CD4-positive, alpha-beta T cell (primary cell): ENCODE data around the gene S100A14. TPM values are rescaled to one million over a fixed set of nuclear protein-coding genes. Genes with fewer than 3 reads are reported as not detected.
A peak's percentile ranks its signal among the peaks of the same experiment; 100 is the strongest.

Source experiments
- ATAC-seq: fragments of 200-7000 bp; cut with Tn5 transposase; one replicate; pipeline ENCODE4 v1.10.0; 2022; ENCODE audit warnings: mild to moderate bottlenecking; ENCODE audit not compliant: poor library complexity
- CTCF ChIA-PET: fragments of 350-600 bp; sonication (Branson Sonifier 250); formaldehyde crosslinking; loops from one replicate; lab custom pipeline; 2021; ENCODE audit warnings: antibody characterized with exemption, inconsistent platforms; lab: Charles Lee
- POLR2A ChIA-PET: fragments of 350-600 bp; sonication (Branson Sonifier 250); formaldehyde crosslinking; loops from one replicate; lab custom pipeline; 2021; ENCODE audit warnings: antibody characterized with exemption, inconsistent platforms; lab: Charles Lee
- DNase-seq, 14 experiments: peaks; one replicate each; pipeline ENCODE4 v3.0.0-alpha.2; 2013 to 2020; ENCODE audit warnings: mixed read lengths in 2 of 14
- H3K27ac ChIP-seq, 2 donors: one replicate each; pipeline versions ENCODE4 v1.5.1 to v1.7.0; 2013; ENCODE audit warnings: low read length in 2 of 2, low read depth in 1 of 2, mild to moderate bottlenecking in 1 of 2
- H3K27me3 ChIP-seq, 2 experiments: 1 replicate in 1 of 2; 2 replicates in 1 of 2; pipeline versions ENCODE4 v1.6.1 to v1.7.0; 2013; ENCODE audit warnings: low read length in 2 of 2, control low read depth in 1 of 2, mild to moderate bottlenecking in 1 of 2, moderate library complexity in 1 of 2; ENCODE audit not compliant: insufficient read depth in 2 of 2, control insufficient read depth in 1 of 2
- H3K36me3 ChIP-seq: one replicate; pipeline ENCODE4 v1.6.1; 2013; ENCODE audit warnings: low read length, control low read depth; ENCODE audit not compliant: insufficient read depth
- H3K4me1 ChIP-seq: one replicate; pipeline ENCODE4 v1.6.1; 2013; ENCODE audit warnings: low read length, control low read depth; ENCODE audit not compliant: insufficient read depth
- H3K4me3 ChIP-seq: one replicate; pipeline ENCODE4 v1.5.1; 2013; ENCODE audit warnings: mild to moderate bottlenecking, low read length, moderate library complexity
- H3K9me3 ChIP-seq, 2 experiments: 1 replicate in 1 of 2; 2 replicates in 1 of 2; pipeline versions ENCODE4 v1.6.1 to v1.7.0; 2013; ENCODE audit warnings: low read length in 2 of 2, mild to moderate bottlenecking in 2 of 2, control low read depth in 1 of 2, moderate library complexity in 1 of 2; ENCODE audit not compliant: control insufficient read depth in 1 of 2, insufficient read depth in 1 of 2
- H3K27ac Mint-ChIP-seq: one replicate; pipeline ENCODE4 v1.8.0; 2020; ENCODE audit warnings: mixed read lengths
- H3K27me3 Mint-ChIP-seq: one replicate; pipeline ENCODE4 v1.8.0; 2021; ENCODE audit warnings: mixed read lengths
- H3K36me3 Mint-ChIP-seq: one replicate; pipeline ENCODE4 v1.8.0; 2021; ENCODE audit warnings: low read depth, mixed read lengths
- H3K4me1 Mint-ChIP-seq: one replicate; pipeline ENCODE4 v1.8.0; 2021; ENCODE audit warnings: low read depth, mixed read lengths
- H3K4me3 Mint-ChIP-seq: one replicate; pipeline ENCODE4 v1.8.0; 2020; ENCODE audit warnings: mild to moderate bottlenecking, mixed read lengths
- H3K9me3 Mint-ChIP-seq: one replicate; pipeline ENCODE4 v1.8.0; 2020; ENCODE audit warnings: mixed read lengths
- CTCF ChIP-seq: fragments of 200-600 bp; IDR thresholded peaks from one replicate; pipeline ENCODE4 v1.8.0; 2022; ENCODE audit warnings: antibody characterized with exemption, mild to moderate bottlenecking
- intact Hi-C, 2 experiments: fragments of 100-400 bp; cut with DNase I in 1 of 2; cut with micrococcal nuclease in 1 of 2; formaldehyde crosslinking; loops; one replicate each; pipeline versions ENCODE4 v1.15.1 to v1.9.0; 2023 to 2025; cut with DNase I, micrococcal nuclease
- total RNA-seq, 174 experiments: library from RNA in 2 of 174; stranded (reverse) in 2 of 174; gene quantifications; one replicate each; pipeline ENCODE4 v1.2.3 and lab custom pipeline; 2021 to 2026

S100A14 gene
- total RNA-seq, 2 experiments from 2014 or later: not detected

- TF ChIP-seq CTCF: no peak
Observed at GRCh38 chr1:153658400-153659174, 42.5 kb upstream of the S100A14 start, which contains the start of gene SNAPIN. SNAPIN (plus strand) TSS chr1:153658703; CDS start chr1:153658744, 41 bp downstream.

GRCh38 chr1:153655333-153655732, 39.2 kb upstream of the S100A14 start:
- no peak overlapping the region for H3K27ac ChIP-seq
- no peaks in the 10 kb centered on the region for H3K27me3 Mint-ChIP-seq
- H3K4me3 ChIP-seq: no peak overlapping the region
- peaks cover 10% of the 10 kb centered on the region for H3K36me3 Mint-ChIP-seq
- DNase-seq (no peak), ATAC-seq (no peak)
- intact Hi-C loops: loop anchor here in 1 of 2 experiments (5.0 kb wide), 1 partner anchor 72 kb away; the partner anchor contains the start of gene INTS3
- H3K4me1 ChIP-seq: peaks cover 24% of the 10 kb centered on the region
- no peaks in the 10 kb centered on the region for H3K36me3 ChIP-seq
- CTCF ChIA-PET: interaction anchor here (1.4 kb wide), 1 partner anchor 21 kb away, joined by 3 read pairs; the partner anchor contains the start of gene CHTOP
- no peaks in the 10 kb centered on the region for H3K9me3 ChIP-seq
- H3K27me3 ChIP-seq: no peaks in the 10 kb centered on the region
- TF ChIP-seq CTCF: no peak
- peaks cover 16% of the 10 kb centered on the region for H3K4me1 Mint-ChIP-seq
- POLR2A ChIA-PET: no interaction called here
- no peaks in the 10 kb centered on the region for H3K9me3 Mint-ChIP-seq
- H3K4me3 Mint-ChIP-seq: no peak overlapping the region
- H3K27ac Mint-ChIP-seq: no peak overlapping the region

More at GRCh38 chr1:153658400-153659174, 42.5 kb upstream of the S100A14 start, which contains the start of gene SNAPIN:
- ChIA-PET POLR2A (interaction anchor here (0.9 to 5.0 kb wide), 11 partner anchors 9 to 333 kb away, joined by 3 to 61 read pairs (median 5); partner anchors contain the start of genes CHTOP, ILF2, JTB and RPS27), CTCF (interaction anchor here (0.7 to 1.7 kb wide), 2 partner anchors 13 to 123 kb away, joined by 3 read pairs; partner anchors contain the start of genes ILF2 and S100A6)
- no peaks in the 10 kb centered on the region for H3K27me3 ChIP-seq
- intact Hi-C loops: loop anchor here (1.0 to 5.0 kb wide), 4 partner anchors 11 to 69 kb away; partner anchors contain the start of genes CHTOP (in 2 of the 2) and INTS3 (in 1 of the 2)
- DNase-seq (peak; percentile 78 to 93 (median 87)), ATAC-seq (peak; percentile 96)
- peaks cover 22% of the 10 kb centered on the region for H3K4me1 ChIP-seq
- Mint-ChIP-seq H3K36me3 (peaks cover 40% of the 10 kb centered on the region), H3K4me1 (peaks cover 16% of the 10 kb centered on the region), H3K9me3 (no peaks in the 10 kb centered on the region), H3K27me3 (no peaks in the 10 kb centered on the region), H3K4me3 (peak within 1 kb of the TSS; percentile 97), H3K27ac (peak within 1 kb of the TSS; percentile 94)
- H3K27ac ChIP-seq: peak within 1 kb of the TSS; percentile 76 to 84
- H3K4me3 ChIP-seq: peak within 1 kb of the TSS; percentile 79
- H3K9me3 ChIP-seq: no peaks in the 10 kb centered on the region
- H3K36me3 ChIP-seq: peaks cover 31% of the 10 kb centered on the region

- ATAC-seq: no peak
- Histone ChIP-seq H3K27me3 (no peaks in the 10 kb centered on the region), H3K9me3 (no peaks in the 10 kb centered on the region), H3K36me3 (no peaks in the 10 kb centered on the region), H3K4me1 (peaks cover 24% of the 10 kb centered on the region), H3K4me3 (no peak overlapping the region), H3K27ac (no peak overlapping the region)
- Mint-ChIP-seq H3K4me3 (no peak overlapping the region), H3K36me3 (no peaks in the 10 kb centered on the region), H3K27me3 (no peaks in the 10 kb centered on the region), H3K9me3 (no peaks in the 10 kb centered on the region), H3K27ac (no peak overlapping the region), H3K4me1 (peaks cover 18% of the 10 kb centered on the region)
- intact Hi-C loops: no loop called here
- ChIA-PET POLR2A (interaction anchor here (1.3 to 2.2 kb wide), 2 partner anchors 18 to 19 kb away, joined by 3 to 15 read pairs; partner anchors contain the start of genes CHTOP and ILF2), CTCF (no interaction called here)
- TF ChIP-seq CTCF: no peak
- DNase-seq: no peak
Observed at GRCh38 chr1:153652805-153653500, 36.8 kb upstream of the S100A14 start.
